ENCODE measurements around the gene CTCFL.
A peak's percentile ranks its signal among the peaks of the same experiment; 100 is the strongest.

The CTCFL gene

DNA sequence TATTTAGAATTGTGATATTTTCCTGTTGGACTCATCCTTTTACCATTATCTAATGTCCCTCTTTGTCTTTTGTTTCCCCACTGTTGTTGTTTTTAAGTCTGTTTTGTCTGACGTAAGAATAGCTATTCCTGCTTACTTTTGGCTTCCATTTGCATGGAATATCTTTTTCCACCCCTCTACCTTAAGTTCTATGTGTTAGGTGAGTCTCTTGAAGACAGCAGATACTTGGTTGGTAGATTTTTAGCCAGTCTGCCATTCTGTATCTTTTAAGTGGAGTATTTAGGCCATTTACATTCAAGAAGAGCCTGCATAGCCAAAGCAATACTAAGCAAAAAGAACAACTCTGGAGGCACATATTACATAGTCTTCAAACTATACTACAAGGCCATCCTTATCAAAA, 39.2 kb downstream of the CTCFL start:
- TF ChIP-seq, protein P1, sequence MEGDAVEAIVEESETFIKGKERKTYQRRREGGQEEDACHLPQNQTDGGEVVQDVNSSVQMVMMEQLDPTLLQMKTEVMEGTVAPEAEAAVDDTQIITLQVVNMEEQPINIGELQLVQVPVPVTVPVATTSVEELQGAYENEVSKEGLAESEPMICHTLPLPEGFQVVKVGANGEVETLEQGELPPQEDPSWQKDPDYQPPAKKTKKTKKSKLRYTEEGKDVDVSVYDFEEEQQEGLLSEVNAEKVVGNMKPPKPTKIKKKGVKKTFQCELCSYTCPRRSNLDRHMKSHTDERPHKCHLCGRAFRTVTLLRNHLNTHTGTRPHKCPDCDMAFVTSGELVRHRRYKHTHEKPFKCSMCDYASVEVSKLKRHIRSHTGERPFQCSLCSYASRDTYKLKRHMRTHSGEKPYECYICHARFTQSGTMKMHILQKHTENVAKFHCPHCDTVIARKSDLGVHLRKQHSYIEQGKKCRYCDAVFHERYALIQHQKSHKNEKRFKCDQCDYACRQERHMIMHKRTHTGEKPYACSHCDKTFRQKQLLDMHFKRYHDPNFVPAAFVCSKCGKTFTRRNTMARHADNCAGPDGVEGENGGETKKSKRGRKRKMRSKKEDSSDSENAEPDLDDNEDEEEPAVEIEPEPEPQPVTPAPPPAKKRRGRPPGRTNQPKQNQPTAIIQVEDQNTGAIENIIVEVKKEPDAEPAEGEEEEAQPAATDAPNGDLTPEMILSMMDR (IDR thresholded peaks at IDR 0.05; ENCODE audit: borderline replicate concordance, control extremely low read depth, extremely low read depth, insufficient read depth, missing control alignments), result no peak
- in situ Hi-C loops (cut with MboI; ENCODE audit: low sequenced_read_pairs, unreplicated experiment), result loop anchor here (25.0 kb wide), 1 partner anchor 398 kb away; no protein-coding TSS in a partner anchor
- DNase-seq (ENCODE audit: low spot score), result no peak

DNA sequence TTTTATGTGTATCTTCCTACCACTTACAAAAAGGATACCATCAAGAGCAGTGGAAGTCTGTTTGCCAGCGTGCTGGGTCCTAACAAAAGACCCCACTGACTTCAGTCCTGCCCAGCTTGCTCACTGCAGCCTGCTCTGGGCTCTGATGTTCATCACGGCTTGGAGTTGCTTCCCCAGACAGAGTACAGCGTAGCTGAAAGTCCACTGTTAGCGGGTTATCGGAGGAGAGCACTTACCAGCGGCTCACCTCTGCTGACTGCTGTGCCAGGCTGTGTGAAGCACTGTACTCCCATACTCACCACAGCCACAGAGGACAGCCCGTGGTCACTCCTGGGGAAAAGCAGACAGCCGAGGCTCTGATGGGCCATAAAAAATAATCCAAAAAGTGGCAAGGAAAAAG, 40.2 kb downstream of the CTCFL start:
- in situ Hi-C loops (cut with MboI; ENCODE audit: low sequenced_read_pairs, unreplicated experiment), result loop anchor here (25.0 kb wide), 1 partner anchor 397 kb away; no protein-coding TSS in a partner anchor
- no peak for DNase-seq (ENCODE audit: low spot score)
- TF ChIP-seq, protein P1 (IDR thresholded peaks at IDR 0.05; ENCODE audit: borderline replicate concordance, control extremely low read depth, extremely low read depth, insufficient read depth, missing control alignments), result no peak

GRCh38 chr20:57483287-57484050, 41.5 kb downstream of the CTCFL start:
- peak; percentile 52 for DNase-seq (ENCODE audit: low spot score)
- in situ Hi-C loops (cut with MboI; ENCODE audit: low sequenced_read_pairs, unreplicated experiment), result loop anchor here (25.0 kb wide), 1 partner anchor 396 kb away; no protein-coding TSS in a partner anchor
- TF ChIP-seq, protein P1 (IDR thresholded peaks at IDR 0.05; ENCODE audit: borderline replicate concordance, control extremely low read depth, extremely low read depth, insufficient read depth, missing control alignments), result no peak

DNA sequence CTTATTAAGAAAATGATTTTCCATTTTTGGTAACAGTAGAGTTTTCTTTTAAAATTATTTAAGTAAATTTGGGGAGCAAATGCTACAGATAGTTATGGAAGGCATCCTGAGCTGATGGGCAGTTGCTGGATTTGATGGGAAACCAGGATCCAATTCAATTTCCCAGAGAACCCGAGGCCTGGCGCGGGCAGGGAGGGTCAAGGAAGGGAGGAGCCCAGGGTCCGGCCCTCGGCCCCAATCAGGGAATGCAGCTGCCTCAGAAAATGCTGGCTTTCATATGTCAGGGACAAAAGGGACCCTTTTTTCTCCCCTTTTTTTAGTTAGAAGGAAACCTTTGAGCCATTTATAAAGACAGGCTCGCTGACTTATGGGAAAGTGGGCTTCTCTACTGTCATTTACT, 42.1 kb downstream of the CTCFL start:
- TF ChIP-seq, protein P1 (IDR thresholded peaks at IDR 0.05; ENCODE audit: borderline replicate concordance, control extremely low read depth, extremely low read depth, insufficient read depth, missing control alignments), result no peak
- in situ Hi-C loops (cut with MboI; ENCODE audit: low sequenced_read_pairs, unreplicated experiment), result loop anchor here (25.0 kb wide), 1 partner anchor 395 kb away; no protein-coding TSS in a partner anchor
- DNase-seq (ENCODE audit: low spot score), result no peak

- in situ Hi-C loops (cut with MboI; ENCODE audit: low sequenced_read_pairs, unreplicated experiment), result loop anchor here (25.0 kb wide), 1 partner anchor 395 kb away; no protein-coding TSS in a partner anchor
- TF ChIP-seq, protein P1 (IDR thresholded peaks at IDR 0.05; ENCODE audit: borderline replicate concordance, control extremely low read depth, extremely low read depth, insufficient read depth, missing control alignments), result no peak
- no peak for DNase-seq (ENCODE audit: low spot score)
These were observed 42.8 kb downstream of the CTCFL start for GRCh38 chr20:57482148-57482547.

DNA sequence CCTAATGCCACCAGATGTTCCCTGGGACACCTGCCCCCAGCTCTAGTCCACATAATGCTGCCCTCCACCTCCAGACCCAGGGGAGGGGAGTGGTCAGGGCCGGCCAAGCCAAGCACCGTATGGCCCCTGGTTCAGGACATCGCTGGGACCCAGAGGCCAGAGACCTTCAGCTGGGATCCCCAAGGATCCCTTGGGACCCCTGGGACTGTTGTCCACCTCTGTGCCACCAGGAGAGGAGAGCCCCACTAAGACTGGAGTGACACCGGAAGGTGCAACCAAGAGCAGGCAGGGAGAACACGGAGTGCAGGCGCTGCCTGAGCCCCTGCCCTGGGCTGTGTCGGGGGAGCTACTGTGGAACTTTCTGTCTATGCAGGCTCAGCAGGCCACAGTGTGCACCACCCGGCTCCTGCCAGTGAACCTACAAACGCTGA, 43.6 kb downstream of the CTCFL start:
- in situ Hi-C loops (cut with MboI; ENCODE audit: low sequenced_read_pairs, unreplicated experiment), result loop anchor here (25.0 kb wide), 1 partner anchor 394 kb away; no protein-coding TSS in a partner anchor
- TF ChIP-seq, protein P1 (IDR thresholded peaks at IDR 0.05; ENCODE audit: borderline replicate concordance, control extremely low read depth, extremely low read depth, insufficient read depth, missing control alignments), result no peak

More for the DNA sequence above, 43.6 kb downstream of the CTCFL start:
- peak; percentile 47 for DNase-seq (ENCODE audit: low spot score)

Measured in GM13976 (cell line).